Stimulated activated CD4-positive, alpha-beta T cell treated with anti-CD3 and anti-CD28 coated beads, Interleukin-2, amount 100 ng/mL, for 48 hours (primary cell): ENCODE data around the gene APBB3.

Experiments
- DNase-seq, 2 donors: peaks; one replicate each; pipeline ENCODE4 v3.0.0-alpha.2; 2020

The APBB3 gene

GRCh38 chr5:140551872-140552271 lies 12.5 kb downstream of the APBB3 start:
- DNase-seq: no peak

- no peak for DNase-seq
These were observed 14.0 kb downstream of the APBB3 start for GRCh38 chr5:140550147-140551079.

DNA sequence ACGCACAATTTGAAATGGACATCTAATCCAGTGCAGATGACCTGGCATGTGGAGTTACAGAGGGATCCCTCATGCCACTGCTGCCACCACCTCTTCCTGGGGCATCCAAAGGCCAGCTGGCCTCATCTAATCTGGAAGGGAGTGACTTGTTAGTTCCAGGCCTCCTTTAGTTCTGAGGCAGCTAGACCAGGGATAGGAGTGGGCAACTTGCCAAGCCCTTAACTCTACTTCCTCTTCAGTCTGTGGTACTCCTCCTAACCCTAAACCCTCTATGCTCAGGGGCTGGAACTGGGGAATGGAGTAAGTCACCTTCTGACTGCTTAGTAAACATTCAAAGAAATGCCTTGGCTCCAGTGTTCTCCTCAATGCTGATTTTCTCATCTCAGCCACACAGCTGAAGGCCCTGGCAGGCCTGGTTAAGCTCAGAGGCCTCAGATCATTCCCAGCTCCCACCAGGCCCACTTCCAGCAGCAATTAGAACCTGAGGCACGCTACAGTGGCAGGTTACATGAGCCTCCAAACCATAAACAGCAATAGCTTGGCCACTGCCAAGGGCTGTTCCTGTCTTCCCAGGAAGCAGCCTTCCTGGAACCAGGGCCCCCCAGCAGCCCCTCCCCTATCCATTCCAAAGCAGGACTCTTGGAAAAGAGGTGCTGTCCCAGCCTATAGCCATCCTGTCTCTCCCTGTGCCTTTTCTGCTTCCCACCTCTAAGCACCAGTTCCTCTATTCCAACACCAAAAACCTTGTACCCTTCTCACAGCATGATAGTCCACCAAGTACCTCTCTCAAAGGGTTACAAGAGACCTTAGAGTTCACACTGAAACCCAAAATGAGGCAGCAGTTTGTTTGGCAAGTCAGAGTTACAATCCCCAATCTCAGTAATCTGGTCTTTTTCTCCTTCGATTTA lies 14.9 kb downstream of the APBB3 start:
- DNase-seq: no peak

DNA sequence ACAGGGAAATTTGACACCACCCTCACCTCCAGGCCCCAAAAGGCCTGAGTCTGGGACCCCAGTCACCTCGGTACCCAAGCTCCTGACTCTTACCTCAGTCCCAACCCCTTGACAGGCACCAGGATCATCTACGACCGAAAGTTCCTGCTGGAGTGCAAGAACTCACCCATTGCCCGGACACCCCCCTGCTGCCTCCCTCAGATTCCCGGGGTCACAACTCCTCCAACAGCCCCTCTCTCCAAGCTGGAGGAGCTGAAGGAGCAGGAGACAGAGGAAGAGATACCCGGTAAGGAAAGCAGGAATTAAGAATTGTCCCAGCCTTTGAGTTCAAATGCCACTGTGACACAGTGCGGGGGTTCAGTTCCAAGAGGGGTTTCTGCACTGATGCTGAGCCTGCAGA lies 15.6 kb downstream of the APBB3 start:
- no peak for DNase-seq

- no peak for DNase-seq
These were observed 16.1 kb downstream of the APBB3 start for GRCh38 chr5:140548300-140548688.

GRCh38 chr5:140547508-140548299 lies 16.7 kb downstream of the APBB3 start, which contains the start of gene EIF4EBP3:
TSS of gene EIF4EBP3 (plus strand) at chr5:140547662. CDS start at chr5:140547738, 76 bp downstream.
- peak; percentile 78 to 81 for DNase-seq

DNA sequence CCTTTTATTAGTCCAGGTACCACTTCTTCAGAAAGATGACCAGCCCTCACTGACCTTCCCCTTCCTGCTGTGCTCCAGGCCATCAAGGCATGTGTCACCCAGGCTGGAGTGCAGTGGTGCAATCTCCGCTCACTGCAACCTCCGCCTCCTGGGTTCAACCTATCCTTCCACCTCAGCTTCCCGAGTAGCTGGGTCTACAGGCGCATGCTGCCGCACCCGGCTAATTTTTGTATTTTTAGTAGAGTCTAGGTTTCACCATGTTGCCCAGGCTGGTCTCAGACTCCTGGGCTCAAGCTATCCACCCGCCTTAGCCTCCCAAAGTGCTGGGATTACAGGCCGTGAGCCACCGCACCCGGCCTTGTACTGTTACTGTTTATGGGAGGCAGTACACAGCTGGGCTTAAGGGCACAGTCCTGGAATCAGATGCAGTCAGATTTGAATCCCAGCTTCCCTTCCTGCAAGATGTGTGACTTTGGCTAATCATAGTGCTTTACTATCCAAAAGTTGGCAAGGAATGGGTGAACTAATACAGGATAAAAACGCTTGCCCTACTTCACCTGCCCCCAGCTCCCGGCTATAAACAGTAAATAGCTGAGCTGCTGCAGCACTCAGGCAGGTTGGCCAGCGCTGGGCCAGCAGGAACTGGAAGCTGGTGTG lies 17.4 kb downstream of the APBB3 start:
- no peak for DNase-seq

DNA sequence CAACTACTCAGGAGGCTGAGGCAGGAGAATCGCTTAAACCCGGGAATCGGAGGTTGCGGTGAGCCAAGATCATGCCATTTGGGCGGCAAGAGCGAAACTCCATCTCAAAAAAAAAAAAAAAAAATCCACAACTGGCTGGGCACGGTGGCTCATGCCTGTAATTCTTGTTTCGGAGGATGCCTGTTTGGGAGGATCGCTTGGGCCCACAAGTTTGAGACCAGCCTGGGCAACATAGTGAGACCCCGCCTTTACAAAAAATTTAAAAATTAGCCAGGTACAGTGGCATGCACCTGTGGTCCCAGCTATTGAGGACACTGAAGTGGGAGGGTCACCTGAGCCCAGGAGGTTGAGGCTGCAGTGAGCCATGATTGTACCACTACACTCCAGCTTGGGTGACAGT lies 18.8 kb downstream of the APBB3 start:
- DNase-seq: no peak

DNA sequence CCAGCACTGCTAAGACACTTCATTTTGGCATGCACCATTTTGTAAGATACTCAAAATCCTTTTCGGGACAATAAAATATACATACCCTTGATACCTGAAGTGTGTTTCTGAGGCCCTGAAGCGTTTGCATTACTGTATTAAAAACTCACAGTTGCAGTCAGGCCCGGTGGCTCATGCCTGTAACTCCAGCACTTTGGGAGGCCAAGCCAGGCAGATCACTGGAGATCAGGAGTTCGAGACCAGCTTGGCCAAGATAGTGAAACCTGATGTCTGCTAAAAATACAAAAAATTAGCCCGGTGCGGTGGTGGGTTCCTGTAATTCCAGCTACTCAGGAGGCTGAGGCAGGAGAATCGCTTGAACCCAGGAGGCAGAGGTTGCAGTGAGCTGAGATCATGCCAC lies 19.4 kb downstream of the APBB3 start:
- DNase-seq: no peak

GRCh38 chr5:140542972-140543371 lies 21.4 kb downstream of the APBB3 start:
- no peak for DNase-seq

- no peak for DNase-seq
These were observed 24.2 kb downstream of the APBB3 start for GRCh38 chr5:140540227-140540626.

- no peak for DNase-seq
These were observed 40.4 kb downstream of the APBB3 start for GRCh38 chr5:140524003-140524402.

DNA sequence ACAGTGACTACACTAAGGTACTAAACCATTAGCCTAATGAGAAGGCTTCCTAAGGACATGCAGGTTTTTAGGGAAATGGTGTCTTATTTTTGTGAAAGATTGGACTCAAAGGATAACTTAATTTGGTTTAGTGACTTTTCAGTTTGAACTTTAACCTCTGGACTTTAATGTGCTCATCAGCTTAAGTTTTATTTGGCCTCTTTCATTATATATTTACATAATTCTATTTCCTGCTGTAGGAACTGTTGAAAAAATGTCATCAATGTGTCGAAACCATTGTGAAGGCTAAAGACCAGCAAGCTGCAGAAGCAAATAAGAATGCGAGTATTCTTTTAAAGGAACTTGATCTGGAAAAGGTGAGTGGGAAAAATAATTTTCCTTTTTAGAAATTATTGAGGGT lies 51.3 kb downstream of the APBB3 start:
- no peak for DNase-seq

DNA sequence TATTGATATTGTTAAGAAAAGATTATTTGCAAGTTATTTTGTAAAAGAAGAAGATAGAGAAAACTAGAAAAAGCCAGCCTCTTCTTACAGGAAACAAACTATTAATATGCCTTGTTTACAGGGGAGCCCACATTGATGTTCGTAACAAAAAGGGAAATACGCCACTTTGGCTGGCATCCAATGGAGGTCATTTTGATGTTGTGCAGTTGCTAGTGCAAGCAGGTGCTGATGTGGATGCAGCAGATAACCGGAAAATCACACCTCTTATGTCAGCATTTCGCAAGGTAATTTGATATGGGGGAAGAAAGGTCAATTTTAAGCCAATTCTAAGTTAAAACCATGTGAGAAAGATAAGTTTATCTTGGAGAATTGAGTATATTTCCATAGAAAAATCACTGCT lies 54.5 kb downstream of the APBB3 start:
- DNase-seq: no peak
